CD4-positive, alpha-beta T cell treated with Interleukin-12 subunit alpha and Interleukin-12 subunit beta, for 1 hour (primary cell): ENCODE results near the gene HP.
"Not testable (repeated sequence)": the region's sequence is repeated elsewhere in the genome, so short reads cannot be mapped to it uniquely, and the experiment has no call there.

ENCODE experiments used
- DNase-seq: peaks from one replicate; pipeline ENCODE4 v3.0.0-alpha.2; 2020

The HP gene, protein sequence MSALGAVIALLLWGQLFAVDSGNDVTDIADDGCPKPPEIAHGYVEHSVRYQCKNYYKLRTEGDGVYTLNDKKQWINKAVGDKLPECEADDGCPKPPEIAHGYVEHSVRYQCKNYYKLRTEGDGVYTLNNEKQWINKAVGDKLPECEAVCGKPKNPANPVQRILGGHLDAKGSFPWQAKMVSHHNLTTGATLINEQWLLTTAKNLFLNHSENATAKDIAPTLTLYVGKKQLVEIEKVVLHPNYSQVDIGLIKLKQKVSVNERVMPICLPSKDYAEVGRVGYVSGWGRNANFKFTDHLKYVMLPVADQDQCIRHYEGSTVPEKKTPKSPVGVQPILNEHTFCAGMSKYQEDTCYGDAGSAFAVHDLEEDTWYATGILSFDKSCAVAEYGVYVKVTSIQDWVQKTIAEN

DNA sequence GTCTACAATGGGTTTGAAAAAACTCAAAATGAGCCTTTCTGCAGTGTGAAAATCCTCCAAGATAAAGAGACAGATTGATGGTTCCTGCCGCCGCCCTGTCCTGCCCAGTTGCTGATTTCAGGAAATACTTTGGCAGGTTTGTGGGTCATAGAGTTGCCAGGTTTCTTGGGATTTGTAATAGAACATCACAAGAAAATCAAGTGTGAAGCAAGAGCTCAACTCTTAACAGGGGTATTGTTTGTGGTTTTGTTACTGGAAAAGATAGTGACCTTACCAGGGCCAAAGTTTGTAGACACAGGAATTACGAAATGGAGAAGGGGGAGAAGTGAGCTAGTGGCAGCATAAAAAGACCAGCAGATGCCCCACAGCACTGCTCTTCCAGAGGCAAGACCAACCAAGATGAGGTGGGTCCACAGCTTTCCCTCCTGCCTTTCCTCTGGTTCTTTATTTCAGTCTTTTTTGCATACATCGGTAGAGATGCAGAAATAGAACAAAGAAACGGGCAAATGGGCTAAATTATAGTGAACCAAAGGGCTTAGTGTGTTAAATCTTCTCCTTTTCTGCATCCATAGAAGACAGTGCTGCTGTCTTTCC, at the start of gene HP:
Gene HP, plus strand, starts transcription at position 252 of the 594 bp plus-strand sequence. Its CDS starts 148 bp downstream, at position 400.
- DNase-seq = not testable (repeated sequence)

DNA sequence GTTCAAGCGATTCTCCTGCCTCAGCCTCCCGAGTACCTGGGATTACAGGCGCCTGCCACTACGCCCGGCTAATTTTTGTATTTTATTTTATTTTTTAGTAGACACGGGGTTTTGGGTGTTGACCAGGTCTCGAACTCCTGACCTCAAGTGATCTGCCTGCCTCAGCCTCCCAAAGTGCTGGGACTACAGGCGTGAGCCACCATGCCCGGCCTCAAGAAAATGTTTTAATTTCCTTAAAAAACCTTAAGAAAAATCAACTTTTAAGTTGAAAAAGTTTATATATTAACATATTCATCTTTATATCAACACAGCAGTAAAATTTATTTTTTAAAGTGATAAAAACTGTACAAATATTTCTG, 46.3 kb upstream of the HP start:
- not testable (repeated sequence) for DNase-seq

DNA sequence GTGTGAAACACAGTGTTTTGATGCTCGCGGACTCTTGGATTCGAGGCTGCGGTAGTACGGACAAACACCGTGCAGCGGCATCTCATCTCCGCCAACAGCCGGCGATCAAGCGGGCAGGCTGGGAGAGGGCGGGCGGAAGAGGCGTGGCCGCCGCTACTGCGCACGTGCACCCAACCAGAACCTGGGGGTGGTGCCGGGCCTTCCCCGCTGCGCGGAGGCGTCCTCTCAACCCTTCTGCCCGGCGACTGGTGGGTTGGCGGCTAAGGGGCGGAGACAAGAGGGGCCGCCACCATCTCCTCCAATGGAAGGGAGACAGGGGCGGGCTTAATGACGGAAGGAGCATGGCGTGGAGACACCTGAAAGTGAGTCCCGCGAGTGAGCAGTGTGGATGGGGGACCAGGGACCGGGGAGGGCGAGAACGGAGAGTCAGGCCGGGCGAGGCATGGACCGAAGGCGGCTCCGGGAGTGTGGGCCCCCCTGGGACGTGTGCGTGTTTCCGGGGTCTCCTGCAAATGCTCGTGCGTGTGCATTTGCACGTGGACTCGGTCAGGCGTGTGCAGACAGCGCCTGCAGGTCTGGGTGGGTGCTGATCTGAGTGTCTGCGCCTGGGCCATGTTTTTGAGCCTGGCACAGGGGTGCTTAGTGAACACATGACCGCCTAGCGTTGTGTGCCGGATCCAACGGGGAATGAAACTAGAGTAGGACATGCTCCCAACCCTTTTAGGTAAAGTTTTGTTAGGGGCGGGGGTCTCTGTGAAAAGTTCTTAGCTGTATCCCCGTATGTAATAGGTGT, 45.7 kb upstream of the HP start, which contains the start of gene DHODH:
Gene DHODH, plus strand, starts transcription at position 321 of the 793 bp plus-strand sequence. Its CDS starts 21 bp downstream, at position 342.
- peak; percentile 98 for DNase-seq

DNA sequence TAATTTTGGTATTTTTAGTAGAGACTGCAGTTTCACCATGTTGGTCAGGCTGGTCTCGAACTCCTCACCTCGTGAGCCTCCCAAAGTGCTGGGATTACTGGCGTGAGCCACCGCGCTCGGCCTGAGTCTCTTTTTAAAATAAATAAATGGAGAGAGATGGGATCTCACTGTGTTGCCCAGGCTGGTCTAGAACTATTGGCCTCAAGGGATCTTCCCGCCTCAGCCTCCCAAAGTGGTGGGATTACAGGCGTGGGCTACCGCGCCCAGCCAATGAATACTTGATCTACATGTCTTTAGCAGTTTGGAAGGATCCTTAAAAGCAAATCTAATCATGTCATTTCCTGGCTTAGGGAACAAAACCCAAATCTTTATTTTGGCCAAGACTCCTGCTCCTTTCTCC, 44.5 kb upstream of the HP start:
- no peak for DNase-seq

DNA sequence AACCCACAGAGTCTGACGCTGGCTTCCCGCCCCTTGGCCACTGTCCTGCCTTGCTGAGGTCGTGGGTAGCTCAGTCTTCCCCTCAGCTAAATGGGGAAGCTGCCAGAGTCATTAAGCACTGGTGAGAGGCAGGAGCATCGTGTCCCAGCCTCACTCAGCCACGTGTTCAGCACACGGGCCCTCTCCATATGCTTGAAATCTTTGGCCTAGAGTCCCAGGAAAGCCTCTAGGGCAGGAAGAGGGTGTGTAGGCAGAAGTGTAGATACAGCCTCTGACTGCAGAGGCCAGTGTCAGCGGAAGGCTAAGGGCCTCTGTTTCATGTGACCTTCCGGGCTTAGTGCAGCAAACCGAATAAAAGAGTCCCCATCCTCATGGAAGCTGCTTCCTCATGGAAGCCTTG, 41.7 kb upstream of the HP start:
- no peak for DNase-seq

DNA sequence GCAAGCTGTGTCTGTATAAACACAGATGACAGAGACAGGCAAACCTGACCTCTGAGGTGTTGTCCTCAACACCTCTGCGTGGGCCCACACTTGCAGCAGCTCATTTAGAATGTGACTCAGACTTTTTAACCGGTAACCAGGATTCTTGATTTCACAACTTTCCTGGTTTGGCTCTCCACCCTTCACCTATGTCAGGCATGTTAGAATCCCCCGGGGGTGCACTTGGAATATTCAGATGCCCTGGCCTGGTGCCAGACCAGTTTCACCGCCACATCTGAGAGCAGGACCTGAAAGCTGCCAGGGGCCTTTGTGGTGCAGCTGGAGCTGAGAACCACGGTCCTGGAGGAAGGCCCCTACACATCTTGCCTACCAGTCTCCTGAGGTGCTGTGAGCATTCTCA, 40.9 kb upstream of the HP start:
- DNase-seq = no peak

DNA sequence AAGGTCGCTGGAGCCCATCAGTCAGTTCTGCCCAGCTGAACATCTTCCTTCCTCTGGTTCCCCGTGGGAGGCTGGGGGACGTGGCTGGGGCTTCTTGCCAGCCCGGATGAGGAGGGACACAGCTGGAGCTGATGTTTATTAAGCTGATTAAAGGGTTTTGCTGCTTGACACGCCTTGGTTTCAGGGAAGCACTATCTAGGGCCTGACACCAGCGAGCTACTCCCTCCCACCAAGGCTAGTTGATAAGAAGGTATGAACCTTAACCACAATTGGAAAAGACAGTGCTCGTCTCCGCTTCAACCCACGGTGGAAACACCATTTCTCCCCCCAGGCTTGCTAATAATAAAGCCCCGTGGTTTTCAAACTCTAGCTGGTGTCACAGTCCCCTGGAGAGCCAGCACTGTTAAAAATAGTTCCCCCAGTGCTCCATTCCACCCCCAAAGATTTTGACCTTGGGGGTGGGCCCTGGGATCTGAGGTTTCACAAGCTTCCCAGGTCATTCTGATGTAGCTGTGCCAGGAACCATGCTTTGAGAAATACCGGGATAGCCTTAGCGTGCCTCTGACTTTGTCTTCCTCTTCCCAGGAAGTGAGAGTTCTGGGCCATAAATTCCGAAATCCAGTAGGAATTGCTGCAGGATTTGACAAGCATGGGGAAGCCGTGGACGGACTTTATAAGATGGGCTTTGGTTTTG, 40.3 kb upstream of the HP start:
- no peak for DNase-seq

DNA sequence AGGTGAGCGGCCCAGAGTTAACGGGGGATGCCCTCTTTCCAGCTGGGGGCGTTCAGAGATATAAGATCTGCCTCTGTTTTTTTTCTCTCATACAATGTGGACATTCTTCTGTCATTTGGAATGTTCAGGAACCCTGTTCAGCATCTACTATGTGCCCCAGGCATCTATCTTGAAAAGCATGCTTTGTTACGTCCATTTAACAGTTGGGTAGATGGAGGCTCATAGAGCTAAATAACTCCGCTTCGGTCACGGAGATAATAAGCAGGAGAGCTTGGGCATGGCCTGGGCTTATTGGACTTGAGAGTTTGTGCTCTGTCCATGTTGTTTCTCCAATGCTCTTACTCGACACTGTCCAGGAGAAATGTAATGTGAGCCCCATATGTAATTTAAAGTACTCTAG, 39.6 kb upstream of the HP start:
- DNase-seq = no peak

DNA sequence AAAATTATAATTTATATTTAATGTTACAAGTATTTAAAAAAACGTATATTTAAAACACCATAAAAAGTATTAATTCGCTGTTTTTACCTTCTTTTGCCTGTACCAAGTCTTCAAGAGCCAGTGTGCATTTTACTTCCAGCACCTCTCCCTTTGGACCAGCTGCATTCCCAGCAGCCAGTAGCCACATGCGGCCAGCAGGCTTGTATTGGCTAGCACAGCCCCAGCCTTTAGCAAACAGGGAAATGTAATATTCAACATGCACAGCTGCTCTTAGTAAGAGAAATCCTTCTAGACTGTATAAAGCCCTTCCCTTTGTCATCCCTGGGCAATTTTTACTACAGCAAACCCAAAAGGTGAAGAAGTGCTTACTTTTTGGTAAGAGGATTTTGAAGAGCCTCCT, 39.2 kb upstream of the HP start:
- no peak for DNase-seq

DNA sequence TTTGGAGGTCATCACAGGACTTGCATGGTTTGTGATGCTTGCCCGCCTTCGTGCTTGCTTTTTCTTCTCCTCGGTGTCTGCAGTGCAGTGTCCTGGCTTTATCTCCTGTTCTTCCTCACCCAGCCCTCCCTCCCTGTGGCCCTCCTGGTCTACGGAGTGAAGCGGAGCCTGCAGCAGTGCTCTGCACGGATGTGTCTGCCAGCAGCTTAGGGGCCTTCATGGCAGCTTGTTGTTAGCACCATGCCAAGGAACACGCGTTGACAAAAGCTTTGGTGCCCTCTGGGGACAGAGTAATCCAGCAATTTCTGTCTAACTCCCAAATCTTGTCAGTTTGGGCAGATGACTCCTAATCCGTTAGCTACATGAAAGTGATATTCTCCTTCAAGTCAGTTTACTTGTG, 35.8 kb upstream of the HP start:
- DNase-seq = no peak

DNA sequence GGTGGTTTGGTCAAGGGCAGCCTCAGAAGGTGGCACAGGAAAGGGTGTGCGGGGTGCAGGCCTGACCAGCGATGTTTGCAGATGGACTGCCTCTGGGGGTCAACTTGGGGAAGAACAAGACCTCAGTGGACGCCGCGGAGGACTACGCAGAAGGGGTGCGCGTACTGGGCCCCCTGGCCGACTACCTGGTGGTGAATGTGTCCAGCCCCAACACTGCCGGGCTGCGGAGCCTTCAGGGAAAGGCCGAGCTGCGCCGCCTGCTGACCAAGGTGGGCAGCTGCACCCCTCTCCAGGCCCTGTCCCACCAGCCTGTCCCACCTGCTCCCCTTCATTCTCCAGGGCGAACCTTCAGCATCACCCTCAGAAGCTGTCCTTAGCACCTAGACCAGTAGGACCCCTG, 33.3 kb upstream of the HP start:
- no peak for DNase-seq

DNA sequence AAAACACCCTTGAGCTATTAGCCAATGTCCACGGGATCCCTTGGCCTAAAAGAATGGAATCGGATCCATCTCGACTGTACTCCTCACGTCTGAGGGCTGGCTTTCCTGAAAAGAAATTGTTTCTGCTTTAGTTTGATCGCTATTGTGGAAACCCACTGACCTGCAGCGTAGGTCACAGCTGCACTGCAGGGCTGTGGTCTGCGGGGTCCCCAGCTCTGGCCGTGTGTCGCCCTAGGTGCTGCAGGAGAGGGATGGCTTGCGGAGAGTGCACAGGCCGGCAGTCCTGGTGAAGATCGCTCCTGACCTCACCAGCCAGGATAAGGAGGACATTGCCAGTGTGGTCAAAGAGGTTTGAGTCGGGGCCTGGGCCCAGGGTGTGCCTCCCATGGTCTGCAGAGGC, 32.2 kb upstream of the HP start:
- DNase-seq = no peak

DNA sequence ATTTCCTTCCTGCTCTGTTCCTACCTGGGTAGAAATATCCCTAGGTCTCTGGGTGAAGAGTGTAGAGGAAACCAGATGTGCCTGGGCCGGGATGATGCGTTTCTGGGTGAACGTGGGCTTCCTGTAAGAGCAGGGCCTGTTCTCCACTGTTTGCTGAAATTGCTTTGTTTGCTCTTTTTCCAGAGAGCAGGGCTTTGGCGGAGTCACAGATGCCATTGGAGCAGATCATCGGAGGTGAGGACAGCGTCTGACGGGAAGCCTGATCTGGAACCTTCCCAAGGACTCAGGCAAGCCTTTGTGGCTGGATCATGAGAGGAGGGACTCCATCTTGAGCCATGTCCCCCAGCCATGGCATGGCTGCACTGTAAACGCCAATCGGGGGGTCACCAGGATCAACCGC, 30.3 kb upstream of the HP start:
- DNase-seq = no peak

DNA sequence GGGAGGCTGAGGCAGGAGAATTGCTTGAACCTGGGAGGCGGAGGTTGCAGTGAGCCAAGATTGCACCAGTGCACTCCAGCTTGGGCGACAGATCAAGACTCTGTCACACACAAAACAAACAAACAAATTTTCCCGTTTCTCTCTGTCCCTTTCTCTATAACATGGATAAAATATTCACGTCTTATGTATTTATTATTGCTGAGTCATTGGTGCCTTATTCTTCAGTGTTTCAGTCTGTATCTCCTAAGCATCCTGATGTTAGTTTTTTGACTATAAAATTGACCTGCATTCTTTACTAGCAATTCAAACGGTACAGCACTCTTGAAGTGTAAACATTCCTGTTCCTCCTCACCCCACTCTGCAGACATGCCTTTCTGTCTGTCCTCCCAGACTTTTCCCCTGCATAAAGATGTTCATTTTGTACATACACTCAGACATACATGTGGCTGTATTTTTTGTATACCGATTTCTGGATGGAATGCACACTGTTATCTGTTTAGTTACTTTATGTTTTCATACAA, 29.4 kb upstream of the HP start:
- DNase-seq = no peak

DNA sequence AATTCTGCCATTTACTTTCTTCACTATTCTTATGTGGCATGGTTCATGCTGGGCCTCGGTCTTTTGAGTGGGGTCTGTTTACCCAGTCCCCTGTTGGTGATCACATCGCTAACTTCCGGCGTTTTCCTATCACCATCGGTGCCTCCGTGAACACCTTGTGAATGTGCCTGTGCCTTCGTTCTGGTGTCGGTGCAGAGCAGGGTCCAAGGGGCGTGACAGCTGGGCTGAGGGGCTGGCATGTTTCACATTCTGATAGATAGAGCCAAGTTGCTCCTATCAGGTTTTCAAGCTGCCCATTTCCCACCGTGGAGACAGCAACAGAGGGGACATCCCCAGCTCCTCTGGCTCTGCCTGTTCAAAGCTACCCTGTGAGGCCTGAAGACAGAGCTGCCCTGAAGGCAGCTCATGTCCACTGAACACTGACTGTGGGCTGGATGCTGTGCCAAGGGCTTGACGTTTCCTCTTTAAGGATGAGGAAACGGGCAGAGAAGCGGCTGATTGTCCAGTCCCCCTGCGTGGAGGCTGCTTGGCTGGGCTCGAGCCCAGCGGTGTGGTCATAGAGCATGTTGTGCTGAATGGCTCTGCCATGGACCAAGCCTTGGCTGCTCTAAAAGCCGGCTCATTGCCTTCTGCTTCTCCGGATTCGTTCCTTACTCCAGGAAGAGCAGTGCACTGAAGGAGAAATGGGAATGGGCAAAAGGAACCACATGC, 28.7 kb upstream of the HP start:
- no peak for DNase-seq

DNA sequence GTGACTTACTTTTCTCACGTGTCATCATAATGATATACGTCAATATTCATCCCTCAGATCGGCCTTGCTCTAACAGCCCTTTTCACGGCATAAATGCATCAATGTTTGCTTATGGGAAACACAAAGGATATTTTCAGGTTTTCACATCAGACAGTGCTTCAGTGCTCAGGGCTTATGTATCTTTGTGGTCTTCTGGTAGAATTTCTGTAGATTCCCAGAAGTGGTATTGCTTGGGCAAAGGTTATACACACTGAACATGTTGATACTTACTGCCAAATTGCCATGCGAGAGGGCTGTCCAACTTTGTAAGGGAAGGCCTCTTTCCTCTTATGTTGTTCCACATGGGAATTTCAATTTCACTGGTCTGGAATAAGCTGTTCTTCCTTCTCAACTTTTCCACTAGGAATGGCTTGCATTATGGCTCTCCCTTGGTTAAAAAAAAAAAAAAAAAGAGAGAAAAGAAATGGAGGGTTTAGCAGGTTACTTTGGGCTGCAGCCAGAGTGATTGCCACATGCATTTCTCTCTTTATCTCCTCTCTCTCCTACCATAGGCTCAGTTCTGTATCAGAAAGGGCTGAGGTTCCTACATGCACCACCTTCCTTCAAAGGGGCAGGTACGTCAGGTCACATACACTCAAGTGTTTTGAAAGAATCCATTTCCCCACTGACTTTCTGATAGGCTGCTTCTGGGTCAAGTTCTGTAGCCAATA, 26.5 kb upstream of the HP start:
- DNase-seq = no peak

DNA sequence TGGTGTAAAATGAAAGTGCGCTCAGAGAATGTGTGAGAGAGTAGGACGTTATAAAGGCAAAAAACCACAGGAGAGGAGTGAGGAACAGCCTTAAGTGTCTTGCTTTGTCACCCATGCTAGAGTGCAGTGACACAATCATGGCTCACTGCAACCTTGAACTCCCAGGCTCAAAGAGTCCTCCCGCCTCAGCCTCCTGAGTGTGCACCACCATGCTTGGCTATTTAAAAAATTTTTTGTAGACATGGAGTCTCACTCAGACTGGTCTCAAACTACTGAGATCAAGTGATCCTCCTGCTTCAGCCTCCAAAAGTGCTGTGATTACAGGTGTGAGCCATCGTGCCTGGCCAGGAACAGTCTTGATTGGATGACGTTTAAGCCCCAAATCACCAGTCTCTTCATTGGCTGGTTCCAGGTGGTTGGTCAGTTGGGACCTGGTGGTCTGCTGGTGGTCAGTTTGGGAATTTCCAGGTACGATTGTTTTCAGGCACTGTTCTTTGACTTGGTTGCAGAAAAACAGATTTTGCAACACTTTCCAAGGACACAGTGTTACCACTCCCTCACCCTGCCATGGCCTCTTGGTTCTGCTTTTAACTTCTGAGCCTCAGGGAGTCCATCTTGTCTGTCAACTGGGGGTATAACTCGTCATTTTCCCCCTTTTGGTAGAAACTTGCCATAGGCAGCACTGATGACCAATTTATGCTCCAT, 24.6 kb upstream of the HP start:
- no peak for DNase-seq

DNA sequence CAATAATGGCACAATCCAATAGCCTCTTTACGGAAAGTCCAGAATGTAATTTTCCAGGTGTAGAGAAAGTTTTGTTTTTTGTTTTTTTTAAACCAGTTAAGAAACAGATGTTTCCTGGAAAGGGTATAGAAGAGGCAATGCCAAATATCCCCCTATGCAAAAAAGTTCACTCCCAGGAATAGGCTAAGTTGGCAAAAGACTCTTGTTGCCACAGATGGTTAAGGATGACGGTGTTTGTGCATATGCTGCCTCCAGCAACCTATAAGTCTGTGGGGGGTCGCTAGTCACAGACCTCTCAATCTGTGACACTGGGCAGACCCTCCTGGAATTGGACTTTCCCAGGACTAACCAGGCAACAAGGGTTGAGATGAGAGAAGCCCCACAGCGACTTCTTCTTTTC, 20.9 kb upstream of the HP start:
- DNase-seq = no peak

DNA sequence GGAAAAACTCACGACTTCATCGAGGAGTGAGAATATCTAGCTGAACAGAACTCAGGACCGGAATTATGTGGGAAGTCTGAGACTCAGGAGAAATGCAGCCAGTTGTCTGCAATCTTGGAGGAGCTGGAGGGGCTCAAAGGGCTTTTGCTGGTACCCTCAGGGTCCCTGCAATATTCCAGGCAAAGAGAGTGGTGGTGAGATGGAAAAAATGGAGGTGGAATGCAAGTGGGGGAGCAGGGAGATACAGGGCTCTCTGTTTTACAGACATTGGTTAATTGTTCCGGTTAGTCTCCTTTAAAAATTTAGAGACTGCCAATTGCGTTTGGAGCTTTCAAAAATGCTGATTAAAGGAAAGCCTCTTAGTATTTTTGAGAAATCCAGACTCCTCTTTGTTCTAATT, 18.2 kb upstream of the HP start:
- no peak for DNase-seq

DNA sequence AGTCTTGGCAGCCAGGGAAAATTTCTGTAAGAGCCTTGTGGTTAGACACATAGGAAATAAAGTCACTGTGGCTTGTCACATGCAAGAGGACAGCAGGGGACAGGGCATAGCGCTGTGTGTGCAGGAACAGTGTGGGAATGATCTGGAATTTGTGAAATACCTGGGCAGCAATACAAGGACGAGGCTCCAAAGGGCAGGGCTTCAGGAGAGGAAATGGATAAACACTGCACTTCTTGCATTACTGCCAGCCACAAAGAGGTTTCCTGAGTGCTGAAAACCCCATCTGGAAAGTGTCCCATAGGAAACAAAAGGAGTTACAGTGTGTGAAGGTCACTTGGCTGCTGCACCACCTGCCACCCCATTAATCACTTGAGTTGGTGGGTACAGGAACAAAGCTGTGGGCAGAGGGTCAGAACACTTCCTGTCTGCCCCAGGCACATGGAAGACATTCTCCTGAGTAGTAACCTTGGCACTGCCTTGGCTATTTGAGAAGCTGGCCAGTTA, 12.1 kb upstream of the HP start:
- DNase-seq = no peak

DNA sequence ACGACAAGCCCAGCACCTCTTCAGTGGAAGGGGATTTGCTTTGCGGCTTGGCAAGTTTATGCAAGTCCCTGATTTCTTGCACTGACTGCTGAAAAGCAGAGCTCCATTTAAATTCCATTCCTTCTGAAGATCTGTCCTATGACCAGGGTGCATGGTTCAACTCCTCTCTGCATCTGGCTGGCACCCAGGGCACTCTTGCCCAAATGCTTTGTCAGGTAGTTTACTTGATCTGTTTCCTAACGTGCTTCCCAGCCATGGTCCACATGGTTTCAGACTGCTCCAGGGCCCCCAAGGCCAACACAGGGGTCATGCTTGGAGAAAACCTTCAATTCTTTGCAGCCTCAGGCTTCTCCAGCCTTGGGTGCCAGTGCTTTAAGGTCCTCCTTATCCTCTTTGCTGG, 11.2 kb upstream of the HP start:
- DNase-seq = no peak
